Mesodermal cell (in vitro differentiated cells): Measurements from ENCODE around the gene KCTD18.

Experiments
- H3K27ac ChIP-seq: 2 replicates; pipeline ENCODE4 v1.7.0; 2013; ENCODE audit warnings: mild to moderate bottlenecking, low read depth, low read length, moderate library complexity; ENCODE audit not compliant: severe bottlenecking
- H3K36me3 ChIP-seq: 2 replicates; pipeline ENCODE4 v1.7.1; 2013; ENCODE audit warnings: mild to moderate bottlenecking, low read length, moderate library complexity; ENCODE audit not compliant: control insufficient read depth, insufficient read depth
- H3K4me1 ChIP-seq: one replicate; pipeline ENCODE4 v1.7.1; 2013; ENCODE audit warnings: mild to moderate bottlenecking, low read length; ENCODE audit not compliant: insufficient read depth, control insufficient read depth, poor library complexity, severe bottlenecking
- H3K4me3 ChIP-seq: 2 replicates; pipeline ENCODE4 v1.7.0; 2013; ENCODE audit warnings: low read length, control low read depth, mild to moderate bottlenecking; ENCODE audit not compliant: insufficient read depth, poor library complexity, severe bottlenecking; ENCODE audit errors: extremely low read depth
- H3K9me3 ChIP-seq: 2 replicates; pipeline ENCODE4 v1.7.1; 2013; ENCODE audit warnings: mild to moderate bottlenecking, low read length, moderate library complexity; ENCODE audit not compliant: control insufficient read depth
- WGBS, 2 experiments: methylation state at CpG; one replicate each; pipeline ENCODE4 v1.1.5; 2013; ENCODE audit warnings: missing lambda C conversion rate in 2 of 2; ENCODE audit not compliant: insufficient coverage in 2 of 2; 5-methylcytosine and 5-hydroxymethylcytosine counted together

The KCTD18 gene

GRCh38 chr2:200486529-200486928 is 23.3 kb downstream of the KCTD18 start:
- peaks cover 3% of the 10 kb centered on the region for H3K36me3 ChIP-seq
- WGBS, 2 experiments: 91 to 100% methylated on average over 1 of the region's 2 CpGs
- no peaks in the 10 kb centered on the region for H3K4me1 ChIP-seq
- H3K9me3 ChIP-seq: no peaks in the 10 kb centered on the region
- H3K27ac ChIP-seq: no peak overlapping the region
- H3K4me3 ChIP-seq: no peak overlapping the region

- H3K27ac ChIP-seq: no peak overlapping the region
- no peak overlapping the region for H3K4me3 ChIP-seq
- WGBS, 2 experiments: 83 to 97% methylated on average over 1 to 3 of the region's 3 CpGs
- no peaks in the 10 kb centered on the region for H3K9me3 ChIP-seq
- H3K36me3 ChIP-seq: no peaks in the 10 kb centered on the region
- H3K4me1 ChIP-seq: no peaks in the 10 kb centered on the region
Observed at GRCh38 chr2:200484934-200485333, 24.9 kb downstream of the KCTD18 start.

DNA sequence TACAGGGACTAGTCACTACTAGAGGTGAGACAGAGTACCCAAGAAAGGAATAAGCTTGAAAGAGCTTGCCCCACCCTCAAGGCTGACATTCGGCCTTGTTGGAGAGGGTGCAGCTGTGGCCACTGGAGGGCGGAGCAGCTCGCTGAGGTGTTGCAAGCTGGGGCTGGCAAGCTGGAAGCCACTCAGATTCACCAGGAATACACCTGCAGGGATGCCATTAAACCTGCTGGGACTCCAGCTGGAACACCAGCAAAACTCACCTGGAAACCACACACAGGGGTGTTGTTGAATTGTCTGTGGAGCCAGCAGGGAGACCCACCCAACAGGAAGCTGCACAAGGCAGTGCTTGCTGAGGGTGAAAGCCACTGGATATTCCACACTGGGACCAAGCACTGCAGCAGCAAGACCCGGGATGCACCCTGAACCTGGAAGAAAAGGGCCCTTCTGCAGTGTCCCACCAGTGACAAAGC is 26.1 kb downstream of the KCTD18 start:
- Histone ChIP-seq H3K27ac (no peak overlapping the region), H3K36me3 (peaks cover 9% of the 10 kb centered on the region), H3K9me3 (no peaks in the 10 kb centered on the region), H3K4me3 (no peak overlapping the region), H3K4me1 (no peaks in the 10 kb centered on the region)
- 60 to 75% methylated on average over 1 of the region's 4 CpGs for WGBS, 2 experiments

- Histone ChIP-seq H3K4me3 (no peak overlapping the region), H3K27ac (no peak overlapping the region), H3K9me3 (no peaks in the 10 kb centered on the region), H3K4me1 (no peaks in the 10 kb centered on the region), H3K36me3 (peaks cover 25% of the 10 kb centered on the region)
Observed at GRCh38 chr2:200482194-200482593, 27.7 kb downstream of the KCTD18 start.

- Histone ChIP-seq H3K4me1 (no peaks in the 10 kb centered on the region), H3K4me3 (no peak overlapping the region), H3K27ac (no peak overlapping the region), H3K36me3 (peaks cover 48% of the 10 kb centered on the region), H3K9me3 (no peaks in the 10 kb centered on the region)
- 75 to 98% methylated on average over 5 to 6 of the region's 8 CpGs for WGBS, 2 experiments
Observed at GRCh38 chr2:200479692-200480265, 30.1 kb downstream of the KCTD18 start.

GRCh38 chr2:200477667-200478131 is 32.2 kb downstream of the KCTD18 start:
- peaks cover 68% of the 10 kb centered on the region for H3K36me3 ChIP-seq
- WGBS, 2 experiments: 93 to 96% methylated on average over 21 of the region's 21 CpGs

GRCh38 chr2:200476836-200477235 is 33.0 kb downstream of the KCTD18 start:
- WGBS, 2 experiments: 83 to 88% methylated on average over 4 to 8 of the region's 8 CpGs
- H3K27ac ChIP-seq: no peak overlapping the region
- peaks cover 77% of the 10 kb centered on the region for H3K36me3 ChIP-seq

More at GRCh38 chr2:200477667-200478131, 32.2 kb downstream of the KCTD18 start:
- no peaks in the 10 kb centered on the region for H3K9me3 ChIP-seq
- no peaks in the 10 kb centered on the region for H3K4me1 ChIP-seq
- H3K27ac ChIP-seq: no peak overlapping the region
- H3K4me3 ChIP-seq: no peak overlapping the region

GRCh38 chr2:200475795-200476194 is 34.1 kb downstream of the KCTD18 start:
- H3K9me3 ChIP-seq: no peaks in the 10 kb centered on the region
- no peak overlapping the region for H3K4me3 ChIP-seq
- no peak overlapping the region for H3K27ac ChIP-seq
- H3K4me1 ChIP-seq: no peaks in the 10 kb centered on the region
- no CpG with 5 or more reads among the region's 4 CpGs for WGBS, 2 experiments
- peaks cover 87% of the 10 kb centered on the region for H3K36me3 ChIP-seq

More at GRCh38 chr2:200476836-200477235, 33.0 kb downstream of the KCTD18 start:
- Histone ChIP-seq H3K4me1 (no peaks in the 10 kb centered on the region), H3K4me3 (no peak overlapping the region), H3K9me3 (no peaks in the 10 kb centered on the region)

GRCh38 chr2:200472853-200473464 is 36.9 kb downstream of the KCTD18 start:
- Histone ChIP-seq H3K9me3 (no peaks in the 10 kb centered on the region), H3K36me3 (peaks cover 97% of the 10 kb centered on the region), H3K4me1 (peaks cover 14% of the 10 kb centered on the region), H3K4me3 (no peak overlapping the region), H3K27ac (no peak overlapping the region)
- 94 to 98% methylated on average over 7 to 9 of the region's 14 CpGs for WGBS, 2 experiments

DNA sequence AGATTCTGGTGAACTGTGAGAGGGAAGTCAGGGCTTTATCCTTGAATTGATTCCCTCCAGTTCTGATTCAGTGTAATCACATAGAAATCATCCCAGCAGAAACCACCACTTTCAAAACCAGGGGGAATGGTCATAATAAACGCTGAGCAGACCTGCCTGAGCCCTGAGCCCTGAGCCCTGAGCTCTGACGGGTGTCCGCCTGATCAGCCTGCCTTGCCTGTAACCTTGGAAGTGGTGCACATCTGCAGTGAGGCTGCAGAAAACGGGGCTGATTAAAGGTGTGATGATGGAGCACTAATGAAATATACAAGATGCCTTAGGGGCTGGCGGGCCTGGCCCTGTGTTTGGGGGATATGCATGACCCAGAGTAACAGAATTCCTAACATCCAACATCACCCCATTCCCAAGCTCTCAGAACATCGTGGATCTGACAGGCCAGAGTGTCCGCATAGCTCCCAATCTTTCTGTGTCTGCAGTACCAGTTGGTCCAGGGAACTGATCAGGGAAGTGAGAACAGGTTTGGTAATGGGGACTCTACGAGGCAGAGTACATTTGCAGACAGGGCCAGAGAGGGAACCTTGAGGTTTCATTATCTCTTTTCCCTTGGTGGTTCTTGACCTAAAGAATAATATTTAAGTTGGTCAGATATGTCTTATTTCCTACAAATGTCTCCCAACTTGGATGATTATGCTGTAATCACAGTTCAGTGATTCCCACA is 37.8 kb downstream of the KCTD18 start:
- H3K27ac ChIP-seq: no peak overlapping the region
- no peak overlapping the region for H3K4me3 ChIP-seq
- no peaks in the 10 kb centered on the region for H3K9me3 ChIP-seq
- WGBS, 2 experiments: 95 to 97% methylated on average over 6 of the region's 8 CpGs
- H3K36me3 ChIP-seq: peaks cover 97% of the 10 kb centered on the region
- peaks cover 14% of the 10 kb centered on the region for H3K4me1 ChIP-seq
